ENCODE results near the gene KBTBD12.

GRCh38 chr3:127984241-127984975 lies 69.4 kb downstream of the KBTBD12 start:
- TF ChIP-seq EP300 (IDR thresholded peaks at IDR 0.05; ENCODE audit: low read depth) (no peak), CTCF (IDR thresholded peaks at IDR 0.05) (no peak), POLR2A (IDR thresholded peaks at IDR 0.05) (no peak)

Data from transverse colon (tissue), 3 donors.